Measurements from ENCODE around the gene RNF121. TPM values are rescaled to one million over a fixed set of nuclear protein-coding genes. Genes with fewer than 3 reads are reported as not detected.

Gene RNF121
- total RNA-seq, 1 donor: 32.2 TPM

DNA sequence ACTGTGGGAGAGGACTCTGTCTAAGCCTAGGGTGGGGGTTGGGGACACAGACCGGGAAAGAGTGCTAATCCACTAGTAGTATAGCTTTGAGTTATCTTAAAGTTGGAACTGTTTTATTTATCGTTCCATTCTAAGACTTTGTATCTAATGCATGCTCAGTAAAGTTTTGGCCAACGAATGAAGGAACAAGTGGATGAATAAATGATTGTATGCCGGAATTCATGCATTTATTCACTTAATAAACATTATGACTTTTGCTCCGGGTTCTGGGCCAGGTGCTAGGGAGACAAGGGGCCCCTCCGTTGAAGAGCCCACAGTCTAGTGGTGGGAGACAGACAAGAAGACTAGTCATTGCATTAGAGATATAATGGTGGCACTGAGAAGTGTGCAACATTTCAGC is 645 bp downstream of the RNF121 start:
- Histone ChIP-seq H3K36me3 (ENCODE audit: insufficient read depth, low read length) (no peaks in the 10 kb centered on the region), H3K27me3 (ENCODE audit: insufficient read depth, low read length) (no peaks in the 10 kb centered on the region), H2AFZ (ENCODE audit: low read length) (peak overlapping the region; percentile 95), H4K20me1 (ENCODE audit: insufficient read depth, low read length) (peaks cover 53% of the 10 kb centered on the region), H3K4me1 (ENCODE audit: insufficient read depth, low read length) (peaks cover 30% of the 10 kb centered on the region), H3K9me3 (ENCODE audit: low read depth, low read length) (no peaks in the 10 kb centered on the region), H3K27ac (ENCODE audit: low read depth, low read length) (peak overlapping the region; percentile 94), H3K79me2 (ENCODE audit: insufficient read depth, low read length) (peaks cover 68% of the 10 kb centered on the region), H3K4me2 (ENCODE audit: insufficient read depth, low read length) (peak overlapping the region; percentile 97), H3K4me3 (ENCODE audit: insufficient read depth, low read length) (peak overlapping the region; percentile 80)
- TF ChIP-seq, protein P1, sequence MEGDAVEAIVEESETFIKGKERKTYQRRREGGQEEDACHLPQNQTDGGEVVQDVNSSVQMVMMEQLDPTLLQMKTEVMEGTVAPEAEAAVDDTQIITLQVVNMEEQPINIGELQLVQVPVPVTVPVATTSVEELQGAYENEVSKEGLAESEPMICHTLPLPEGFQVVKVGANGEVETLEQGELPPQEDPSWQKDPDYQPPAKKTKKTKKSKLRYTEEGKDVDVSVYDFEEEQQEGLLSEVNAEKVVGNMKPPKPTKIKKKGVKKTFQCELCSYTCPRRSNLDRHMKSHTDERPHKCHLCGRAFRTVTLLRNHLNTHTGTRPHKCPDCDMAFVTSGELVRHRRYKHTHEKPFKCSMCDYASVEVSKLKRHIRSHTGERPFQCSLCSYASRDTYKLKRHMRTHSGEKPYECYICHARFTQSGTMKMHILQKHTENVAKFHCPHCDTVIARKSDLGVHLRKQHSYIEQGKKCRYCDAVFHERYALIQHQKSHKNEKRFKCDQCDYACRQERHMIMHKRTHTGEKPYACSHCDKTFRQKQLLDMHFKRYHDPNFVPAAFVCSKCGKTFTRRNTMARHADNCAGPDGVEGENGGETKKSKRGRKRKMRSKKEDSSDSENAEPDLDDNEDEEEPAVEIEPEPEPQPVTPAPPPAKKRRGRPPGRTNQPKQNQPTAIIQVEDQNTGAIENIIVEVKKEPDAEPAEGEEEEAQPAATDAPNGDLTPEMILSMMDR (IDR thresholded peaks at IDR 0.05; ENCODE audit: extremely low read depth, low read depth, low read length): no peak
- no peak for DNase-seq (ENCODE audit: insufficient read length, low spot score, missing footprints)

DNA sequence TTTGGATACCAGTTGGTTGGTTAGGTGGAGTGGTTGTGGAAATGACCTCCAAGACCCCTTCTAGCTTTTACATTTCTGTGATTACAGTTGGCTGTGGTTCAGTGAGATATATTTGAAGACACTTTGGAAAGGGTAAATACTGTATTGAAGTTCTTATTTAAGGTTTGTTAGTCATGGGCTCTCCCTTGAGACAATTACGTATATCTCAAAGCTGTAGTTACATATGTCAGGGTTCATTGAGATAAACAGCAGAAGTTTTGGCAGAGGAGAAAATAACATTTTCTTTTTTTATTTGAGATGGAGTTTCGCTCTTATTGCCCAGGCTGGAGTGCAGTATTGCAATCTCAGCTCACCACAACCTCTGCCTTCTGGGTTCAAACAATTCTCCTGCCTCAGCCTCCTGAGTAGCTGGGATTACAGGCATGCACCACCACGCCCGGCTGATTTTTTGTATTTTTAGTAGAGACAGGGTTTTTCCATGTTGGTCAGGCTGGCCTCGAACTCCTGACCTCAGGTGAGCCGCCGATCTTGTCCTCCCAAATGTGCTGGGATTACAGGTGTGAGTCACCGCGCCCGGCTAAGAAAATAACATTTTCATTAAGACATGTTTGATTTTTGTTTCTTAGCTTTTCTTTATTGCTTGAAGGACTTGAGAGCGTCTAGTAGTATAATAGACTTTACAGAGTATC is 1.9 kb downstream of the RNF121 start:
- Histone ChIP-seq H3K36me3 (ENCODE audit: insufficient read depth, low read length) (no peaks in the 10 kb centered on the region), H3K9me3 (ENCODE audit: low read depth, low read length) (no peaks in the 10 kb centered on the region), H3K27me3 (ENCODE audit: insufficient read depth, low read length) (no peaks in the 10 kb centered on the region), H4K20me1 (ENCODE audit: insufficient read depth, low read length) (peaks cover 58% of the 10 kb centered on the region), H3K27ac (ENCODE audit: low read depth, low read length) (peak overlapping the region; percentile 94), H2AFZ (ENCODE audit: low read length) (no peak overlapping the region), H3K79me2 (ENCODE audit: insufficient read depth, low read length) (peaks cover 79% of the 10 kb centered on the region), H3K4me2 (ENCODE audit: insufficient read depth, low read length) (peak overlapping the region; percentile 97), H3K4me1 (ENCODE audit: insufficient read depth, low read length) (peaks cover 30% of the 10 kb centered on the region), H3K4me3 (ENCODE audit: insufficient read depth, low read length) (peak overlapping the region; percentile 80)
- TF ChIP-seq, protein P1 (IDR thresholded peaks at IDR 0.05; ENCODE audit: extremely low read depth, low read depth, low read length): no peak
- no peak for DNase-seq (ENCODE audit: insufficient read length, low spot score, missing footprints)

DNA sequence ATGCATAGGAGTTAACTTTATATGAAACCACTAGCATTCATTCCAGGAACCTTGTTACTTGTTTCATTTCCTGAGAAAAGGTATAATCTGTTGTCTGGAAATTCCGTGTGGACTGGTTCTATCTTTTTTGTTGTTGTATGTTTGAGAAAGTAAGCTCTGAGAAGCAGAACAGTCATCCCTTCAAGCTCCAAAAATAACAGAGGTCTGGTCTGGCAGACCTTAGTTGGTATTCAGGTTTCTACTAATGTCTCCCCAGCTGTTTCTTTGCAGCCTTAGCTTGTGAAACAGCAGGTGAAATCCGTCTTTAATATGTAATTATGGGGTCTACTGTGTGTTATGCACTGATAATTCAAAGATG is 2.4 kb downstream of the RNF121 start:
- Histone ChIP-seq H3K4me3 (ENCODE audit: insufficient read depth, low read length) (no peak overlapping the region), H3K4me2 (ENCODE audit: insufficient read depth, low read length) (peak overlapping the region; percentile 97), H3K9me3 (ENCODE audit: low read depth, low read length) (no peaks in the 10 kb centered on the region), H4K20me1 (ENCODE audit: insufficient read depth, low read length) (peaks cover 58% of the 10 kb centered on the region), H3K36me3 (ENCODE audit: insufficient read depth, low read length) (no peaks in the 10 kb centered on the region), H3K27ac (ENCODE audit: low read depth, low read length) (peak overlapping the region; percentile 94), H3K79me2 (ENCODE audit: insufficient read depth, low read length) (peaks cover 83% of the 10 kb centered on the region), H3K4me1 (ENCODE audit: insufficient read depth, low read length) (peaks cover 30% of the 10 kb centered on the region), H2AFZ (ENCODE audit: low read length) (no peak overlapping the region), H3K27me3 (ENCODE audit: insufficient read depth, low read length) (no peaks in the 10 kb centered on the region)
- TF ChIP-seq, protein P1 (IDR thresholded peaks at IDR 0.05; ENCODE audit: extremely low read depth, low read depth, low read length): no peak
- peak; percentile 87 for DNase-seq (ENCODE audit: insufficient read length, low spot score, missing footprints)

DNA sequence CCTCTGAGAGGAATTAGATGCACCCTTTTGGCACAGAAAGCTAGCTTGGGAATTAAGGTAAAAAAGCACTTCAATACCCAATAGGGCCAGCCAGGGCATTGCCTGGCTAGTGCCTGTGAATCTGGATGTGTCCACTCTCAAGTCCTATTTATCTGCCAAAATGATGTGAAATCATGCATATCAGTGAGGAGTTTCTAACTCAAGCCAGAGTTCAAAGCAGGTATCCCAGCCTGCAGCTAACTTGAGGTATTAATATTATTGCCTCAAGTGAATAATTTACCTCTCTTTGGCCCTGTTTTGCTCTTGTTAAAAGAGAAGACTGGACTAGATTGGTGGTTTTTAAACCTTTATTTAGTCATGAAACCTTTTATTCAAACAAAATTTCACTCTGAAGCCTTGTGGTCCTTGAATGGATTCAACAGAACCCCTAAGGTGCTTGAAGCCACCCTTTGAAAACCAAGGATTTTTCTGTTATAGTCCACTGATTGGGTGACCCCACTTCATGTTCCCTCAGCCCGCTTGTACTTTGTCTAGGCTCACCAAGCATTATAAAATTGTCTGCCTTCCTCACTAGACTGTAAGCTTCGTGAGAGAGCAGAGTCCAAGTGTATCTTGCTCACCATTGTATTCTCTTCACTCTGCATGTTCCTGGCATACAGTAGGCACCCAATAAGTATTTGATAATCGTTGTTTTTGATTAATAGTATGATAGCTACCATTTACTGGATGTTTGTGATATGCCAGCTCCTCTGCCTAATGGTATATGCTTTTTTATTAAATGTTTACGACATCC is 4.5 kb downstream of the RNF121 start:
- TF ChIP-seq, protein P1 (IDR thresholded peaks at IDR 0.05; ENCODE audit: extremely low read depth, low read depth, low read length): no peak
- Histone ChIP-seq H3K4me3 (ENCODE audit: insufficient read depth, low read length) (no peak overlapping the region), H3K27ac (ENCODE audit: low read depth, low read length) (no peak overlapping the region), H3K27me3 (ENCODE audit: insufficient read depth, low read length) (no peaks in the 10 kb centered on the region), H4K20me1 (ENCODE audit: insufficient read depth, low read length) (peaks cover 63% of the 10 kb centered on the region), H2AFZ (ENCODE audit: low read length) (no peak overlapping the region), H3K4me1 (ENCODE audit: insufficient read depth, low read length) (peaks cover 32% of the 10 kb centered on the region), H3K79me2 (ENCODE audit: insufficient read depth, low read length) (peaks cover 86% of the 10 kb centered on the region), H3K4me2 (ENCODE audit: insufficient read depth, low read length) (no peak overlapping the region), H3K36me3 (ENCODE audit: insufficient read depth, low read length) (no peaks in the 10 kb centered on the region), H3K9me3 (ENCODE audit: low read depth, low read length) (no peaks in the 10 kb centered on the region)
- DNase-seq (ENCODE audit: insufficient read length, low spot score, missing footprints): no peak
